ENCODE data around the gene IGSF3.

DNA sequence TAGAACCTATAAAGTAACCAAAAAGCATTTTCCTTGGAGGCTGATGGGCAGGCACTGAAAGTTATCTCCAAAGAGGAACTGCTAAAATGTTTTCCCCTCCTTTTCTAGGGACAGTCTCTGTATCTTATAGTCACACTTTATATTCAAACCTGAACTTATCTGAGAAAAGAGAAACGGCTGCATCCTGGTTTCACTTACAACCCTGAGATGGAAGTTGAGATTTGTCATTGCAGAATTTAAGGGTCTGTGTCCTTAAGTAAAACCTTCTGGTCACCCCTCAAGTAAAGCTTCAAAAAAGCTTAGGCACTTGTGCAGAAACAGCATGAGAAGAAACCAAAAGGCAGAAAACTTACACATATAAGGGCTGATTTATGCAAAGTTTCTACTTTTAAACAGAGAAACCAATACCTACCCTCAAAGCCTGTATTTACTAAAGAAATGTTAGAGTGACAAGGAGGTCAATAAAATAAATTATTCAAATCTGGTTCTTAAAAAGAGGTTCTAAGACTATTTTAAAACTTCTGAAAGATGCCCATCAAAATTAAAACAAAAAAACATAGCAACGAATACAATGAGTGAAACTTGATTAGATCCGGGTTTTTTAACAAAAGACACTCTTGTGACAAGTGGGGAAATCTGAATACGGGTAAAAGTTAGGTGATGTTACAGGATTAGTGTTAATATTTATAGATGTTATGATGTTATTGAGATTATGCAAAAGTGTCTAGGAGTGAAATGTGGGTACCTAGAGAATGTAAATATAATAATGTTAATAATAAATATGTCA lies 106.6 kb downstream of the IGSF3 start:
- TF ChIP-seq, protein P1, sequence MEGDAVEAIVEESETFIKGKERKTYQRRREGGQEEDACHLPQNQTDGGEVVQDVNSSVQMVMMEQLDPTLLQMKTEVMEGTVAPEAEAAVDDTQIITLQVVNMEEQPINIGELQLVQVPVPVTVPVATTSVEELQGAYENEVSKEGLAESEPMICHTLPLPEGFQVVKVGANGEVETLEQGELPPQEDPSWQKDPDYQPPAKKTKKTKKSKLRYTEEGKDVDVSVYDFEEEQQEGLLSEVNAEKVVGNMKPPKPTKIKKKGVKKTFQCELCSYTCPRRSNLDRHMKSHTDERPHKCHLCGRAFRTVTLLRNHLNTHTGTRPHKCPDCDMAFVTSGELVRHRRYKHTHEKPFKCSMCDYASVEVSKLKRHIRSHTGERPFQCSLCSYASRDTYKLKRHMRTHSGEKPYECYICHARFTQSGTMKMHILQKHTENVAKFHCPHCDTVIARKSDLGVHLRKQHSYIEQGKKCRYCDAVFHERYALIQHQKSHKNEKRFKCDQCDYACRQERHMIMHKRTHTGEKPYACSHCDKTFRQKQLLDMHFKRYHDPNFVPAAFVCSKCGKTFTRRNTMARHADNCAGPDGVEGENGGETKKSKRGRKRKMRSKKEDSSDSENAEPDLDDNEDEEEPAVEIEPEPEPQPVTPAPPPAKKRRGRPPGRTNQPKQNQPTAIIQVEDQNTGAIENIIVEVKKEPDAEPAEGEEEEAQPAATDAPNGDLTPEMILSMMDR (IDR thresholded peaks at IDR 0.05; ENCODE audit: low read depth, low read length) = no peak
- TF ChIP-seq POLR2A (IDR thresholded peaks at IDR 0.05; ENCODE audit: extremely low read depth, insufficient read length) (no peak), MYC (IDR thresholded peaks at IDR 0.05; ENCODE audit: low read depth, low read length) (no peak)
- TF ChIP-seq, protein P2, sequence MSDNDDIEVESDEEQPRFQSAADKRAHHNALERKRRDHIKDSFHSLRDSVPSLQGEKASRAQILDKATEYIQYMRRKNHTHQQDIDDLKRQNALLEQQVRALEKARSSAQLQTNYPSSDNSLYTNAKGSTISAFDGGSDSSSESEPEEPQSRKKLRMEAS (IDR thresholded peaks at IDR 0.05; ENCODE audit: low read depth, low read length) = no peak
